GM12865 (cell line): Measurements from ENCODE around the gene APOH.

Experiments used
- DNase-seq: peaks from one replicate; pipeline ENCODE4 v3.0.0; 2010; ENCODE audit warnings: low read depth
- H3K4me3 ChIP-seq: 2 replicates; pipeline ENCODE4 v1.5.1; 2011; ENCODE audit warnings: mild to moderate bottlenecking, low read depth, low read length, control low read depth
- CTCF ChIP-seq: IDR thresholded peaks from 2 replicates; pipeline ENCODE4 v1.5.1; 2011; ENCODE audit warnings: low read length, control low read depth, low read depth, inconsistent platforms; ENCODE audit not compliant: insufficient read depth; ENCODE audit errors: missing control alignments

Gene APOH

GRCh38 chr17:66227212-66228045 is 1.8 kb downstream of the APOH start:
- DNase-seq: no peak
- no peak overlapping the region for H3K4me3 ChIP-seq
- TF ChIP-seq CTCF: no peak

- no peak overlapping the region for H3K4me3 ChIP-seq
- DNase-seq: no peak
- TF ChIP-seq CTCF: no peak
Measured at GRCh38 chr17:66222798-66223350, 6.3 kb downstream of the APOH start.

- TF ChIP-seq CTCF: no peak
- no peak overlapping the region for H3K4me3 ChIP-seq
- no peak for DNase-seq
Measured at GRCh38 chr17:66221755-66222530, 7.3 kb downstream of the APOH start.

- no peak overlapping the region for H3K4me3 ChIP-seq
- no peak for DNase-seq
- TF ChIP-seq CTCF: no peak
Measured at GRCh38 chr17:66221343-66221742, 7.9 kb downstream of the APOH start.

- no peak for TF ChIP-seq CTCF
- no peak for DNase-seq
- H3K4me3 ChIP-seq: no peak overlapping the region
Measured at GRCh38 chr17:66220079-66220835, 9.0 kb downstream of the APOH start.

GRCh38 chr17:66215529-66215911 is 13.7 kb downstream of the APOH start:
- no peak for TF ChIP-seq CTCF
- H3K4me3 ChIP-seq: no peak overlapping the region
- DNase-seq: no peak
